MM.1S (cell line): ENCODE data around the gene MAB21L4.

Experiments
- DNase-seq: peaks from one replicate; pipeline ENCODE4 v3.0.0-alpha.2; 2015
- H2AFZ ChIP-seq: fragments of 300-600 bp; sonication (generic); 2 replicates; pipeline ENCODE4 v1.6.0; 2016; ENCODE audit warnings: antibody characterized with exemption, low read length
- H3F3A ChIP-seq: fragments of 300-600 bp; sonication (generic); 2 replicates; pipeline ENCODE4 v1.6.1; 2016; ENCODE audit warnings: mild to moderate bottlenecking, antibody characterized with exemption, low read length, moderate library complexity, mixed read lengths; ENCODE audit not compliant: insufficient read depth
- H3K27ac ChIP-seq: fragments of 300-600 bp; sonication (generic); 2 replicates; pipeline ENCODE4 v1.5.1; 2016; ENCODE audit warnings: mild to moderate bottlenecking, low read length
- H3K27me3 ChIP-seq: fragments of 300-600 bp; sonication (generic); replicated peaks from 2 replicates; pipeline ENCODE4 v1.6.0; 2016; ENCODE audit warnings: low read length; ENCODE audit not compliant: insufficient read depth
- H3K36me3 ChIP-seq: fragments of 300-600 bp; sonication (generic); replicated peaks from 2 replicates; pipeline ENCODE4 v1.6.1; 2016; ENCODE audit warnings: mild to moderate bottlenecking, low read length, mixed read lengths; ENCODE audit not compliant: insufficient read depth
- H3K4me1 ChIP-seq: fragments of 300-600 bp; sonication (generic); 2 replicates; pipeline ENCODE4 v1.6.1; 2016; ENCODE audit warnings: low read length, mixed read lengths
- H3K4me2 ChIP-seq: fragments of 300-600 bp; sonication (generic); 2 replicates; pipeline ENCODE4 v1.6.0; 2016; ENCODE audit warnings: low read depth, low read length
- H3K4me3 ChIP-seq: fragments of 300-600 bp; sonication (generic); 2 replicates; pipeline ENCODE4 v1.5.1; 2016; ENCODE audit warnings: low read length, mixed read lengths
- H3K79me2 ChIP-seq: fragments of 300-600 bp; sonication (generic); 2 replicates; pipeline ENCODE4 v1.6.1; 2016; ENCODE audit warnings: mixed run types, low read length, mixed read lengths
- H3K9ac ChIP-seq: fragments of 300-600 bp; sonication (generic); 2 replicates; pipeline ENCODE4 v1.6.1; 2016; ENCODE audit warnings: low read length, mixed read lengths
- H3K9me2 ChIP-seq: fragments of 300-600 bp; sonication (generic); replicated peaks from 2 replicates; pipeline ENCODE4 v1.6.1; 2016; ENCODE audit warnings: mild to moderate bottlenecking, low read length, mixed read lengths; ENCODE audit not compliant: insufficient read depth
- H3K9me3 ChIP-seq: fragments of 300-600 bp; sonication (generic); replicated peaks from 2 replicates; pipeline ENCODE4 v1.6.1; 2016; ENCODE audit warnings: mild to moderate bottlenecking, low read length, mixed read lengths; ENCODE audit not compliant: insufficient read depth
- H4K20me1 ChIP-seq: fragments of 300-600 bp; sonication (generic); 2 replicates; pipeline ENCODE4 v1.6.1; 2016; ENCODE audit warnings: mild to moderate bottlenecking, low read length, moderate library complexity, mixed read lengths; ENCODE audit not compliant: insufficient read depth
- CTCF ChIP-seq: fragments of 300-600 bp; sonication (generic); IDR thresholded peaks from 2 replicates; pipeline ENCODE4 v1.5.1; 2016; ENCODE audit warnings: antibody characterized with exemption, low read length, mixed read lengths
- EZH2 ChIP-seq: fragments of 300-600 bp; sonication (generic); optimal IDR thresholded peaks from 2 replicates; pipeline ENCODE3; 2017; ENCODE audit warnings: low read depth, mild to moderate bottlenecking, antibody characterized with exemption, low read length, mixed read lengths
- EZH2phosphoT487 ChIP-seq: fragments of 300-600 bp; sonication (generic); IDR thresholded peaks from 2 replicates; pipeline ENCODE4 v1.6.1; 2018; ENCODE audit warnings: antibody characterized with exemption, low read length

MAB21L4 gene

GRCh38 chr2:240905176-240905781 lies 9.3 kb upstream of the MAB21L4 start:
- no peak overlapping the region for H3K9ac ChIP-seq
- no peaks in the 10 kb centered on the region for H4K20me1 ChIP-seq
- no peak overlapping the region for H3K4me2 ChIP-seq
- H2AFZ ChIP-seq = no peak overlapping the region
- no peaks in the 10 kb centered on the region for H3K9me3 ChIP-seq
- no peaks in the 10 kb centered on the region for H3K79me2 ChIP-seq
- peaks cover 44% of the 10 kb centered on the region for H3K27me3 ChIP-seq
- no peaks in the 10 kb centered on the region for H3K4me1 ChIP-seq
- TF ChIP-seq CTCF (no peak), EZH2 (no peak), EZH2phosphoT487 (no peak)
- H3K9me2 ChIP-seq = no peaks in the 10 kb centered on the region
- DNase-seq = no peak
- H3K4me3 ChIP-seq = no peak overlapping the region
- no peaks in the 10 kb centered on the region for H3F3A ChIP-seq
- H3K27ac ChIP-seq = no peak overlapping the region
- H3K36me3 ChIP-seq = no peaks in the 10 kb centered on the region

- TF ChIP-seq CTCF (no peak), EZH2phosphoT487 (no peak), EZH2 (no peak)
- H3K4me1 ChIP-seq = no peaks in the 10 kb centered on the region
- H3K9me3 ChIP-seq = no peaks in the 10 kb centered on the region
- H3K4me2 ChIP-seq = no peak overlapping the region
- DNase-seq = no peak
- no peaks in the 10 kb centered on the region for H3K9me2 ChIP-seq
- H3K27ac ChIP-seq = no peak overlapping the region
- H3K36me3 ChIP-seq = no peaks in the 10 kb centered on the region
- peaks cover 41% of the 10 kb centered on the region for H3K27me3 ChIP-seq
- H3F3A ChIP-seq = no peaks in the 10 kb centered on the region
- H3K79me2 ChIP-seq = no peaks in the 10 kb centered on the region
- H4K20me1 ChIP-seq = no peaks in the 10 kb centered on the region
- H3K9ac ChIP-seq = no peak overlapping the region
- no peak overlapping the region for H2AFZ ChIP-seq
- H3K4me3 ChIP-seq = no peak overlapping the region
These were observed 8.5 kb upstream of the MAB21L4 start for GRCh38 chr2:240904216-240905175.

GRCh38 chr2:240903191-240904060 lies 7.5 kb upstream of the MAB21L4 start:
- no peaks in the 10 kb centered on the region for H3F3A ChIP-seq
- no peak for TF ChIP-seq EZH2phosphoT487
- TF ChIP-seq CTCF = no peak
- TF ChIP-seq EZH2 = no peak
- H3K4me1 ChIP-seq = no peaks in the 10 kb centered on the region
- H3K27me3 ChIP-seq = peaks cover 48% of the 10 kb centered on the region
- no peak overlapping the region for H3K9ac ChIP-seq
- H3K36me3 ChIP-seq = no peaks in the 10 kb centered on the region
- no peak overlapping the region for H3K27ac ChIP-seq
- no peaks in the 10 kb centered on the region for H3K9me2 ChIP-seq
- H3K4me3 ChIP-seq = no peak overlapping the region
- H3K4me2 ChIP-seq = no peak overlapping the region
- H2AFZ ChIP-seq = no peak overlapping the region
- no peaks in the 10 kb centered on the region for H3K79me2 ChIP-seq
- no peaks in the 10 kb centered on the region for H4K20me1 ChIP-seq
- no peak for DNase-seq
- H3K9me3 ChIP-seq = no peaks in the 10 kb centered on the region
